ENCODE results near the gene EXOC5. TPM values are rescaled to one million over a fixed set of nuclear protein-coding genes. Genes with fewer than 3 reads are reported as not detected.

The EXOC5 gene
- polyA plus RNA-seq, 3 donors = 7.9 to 52.5 (median 49.9) TPM

GRCh38 chr14:57290751-57291150 is 22.0 kb upstream of the EXOC5 start:
- Mint-ChIP-seq H3K4me1 (no peaks in the 10 kb centered on the region), H3K27me3 (ENCODE audit: low read depth in 3 of 3) (no peaks in the 10 kb centered on the region), H3K9me3 (no peaks in the 10 kb centered on the region), H3K27ac (no peak overlapping the region), H3K36me3 (peaks cover 36 to 45% of the 10 kb centered on the region in 2 donors), H3K4me3 (no peak overlapping the region)
- Histone ChIP-seq H3K4me2 (replicated peaks; ENCODE audit: extremely low read depth, low read length, poor library complexity, severe bottlenecking) (no peak overlapping the region), H3K36me3 (replicated peaks in 1 of 2; ENCODE audit: control insufficient read depth in 1 of 2, insufficient read depth in 2 of 2, low read length in 2 of 2) (peaks cover 54 to 77% of the 10 kb centered on the region in 2 donors), H4K20me1 (ENCODE audit: insufficient read depth, low read length) (no peaks in the 10 kb centered on the region), H3K27ac (ENCODE audit: low read depth in 1 of 2, low read length in 2 of 2) (no peak overlapping the region), H3K4me3 (replicated peaks in 1 of 3; ENCODE audit: low read depth in 2 of 3, low read length in 3 of 3) (no peak overlapping the region), H3K79me2 (ENCODE audit: insufficient read depth, low read length) (no peaks in the 10 kb centered on the region), H3K9ac (ENCODE audit: insufficient read depth, low read length, poor library complexity, severe bottlenecking) (no peak overlapping the region), H3K9me3 (replicated peaks in 1 of 2; ENCODE audit: control insufficient read depth in 1 of 2, insufficient read depth in 1 of 2, low read length in 2 of 2) (no peaks in the 10 kb centered on the region), H3K27me3 (ENCODE audit: control insufficient read depth in 2 of 2, insufficient read depth in 2 of 2, low read length in 2 of 2) (no peaks in the 10 kb centered on the region), H3K4me1 (ENCODE audit: control insufficient read depth in 1 of 2, insufficient read depth in 2 of 2, low read length in 2 of 2) (no peaks in the 10 kb centered on the region), H2AFZ (ENCODE audit: insufficient read depth, low read depth, low read length, poor library complexity, severe bottlenecking) (no peak overlapping the region)
- DNase-seq = no peak
- intact Hi-C loops (cut with micrococcal nuclease) = no loop called here
- WGBS (ENCODE audit: insufficient coverage) = 90% methylated on average over 4 of the region's 5 CpGs
- TF ChIP-seq CTCF (IDR thresholded peaks at IDR 0.05) = no peak

- no peak for TF ChIP-seq CTCF (IDR thresholded peaks at IDR 0.05)
- H3K36me3 ChIP-seq (replicated peaks in 1 of 2; ENCODE audit: control insufficient read depth in 1 of 2, insufficient read depth in 2 of 2, low read length in 2 of 2) = peaks cover 79 to 96% of the 10 kb centered on the region in 2 donors
- Mint-ChIP-seq H3K36me3 (peaks cover 59 to 67% of the 10 kb centered on the region in 2 donors), H3K27me3 (ENCODE audit: low read depth in 3 of 3) (no peaks in the 10 kb centered on the region), H3K4me1 (no peaks in the 10 kb centered on the region), H3K27ac (no peak overlapping the region), H3K9me3 (no peaks in the 10 kb centered on the region), H3K4me3 (no peak overlapping the region)
- H3K4me2 ChIP-seq (replicated peaks; ENCODE audit: extremely low read depth, low read length, poor library complexity, severe bottlenecking) = no peak overlapping the region
- no peak overlapping the region for H3K27ac ChIP-seq (ENCODE audit: low read depth in 1 of 2, low read length in 2 of 2)
- no peak overlapping the region for H2AFZ ChIP-seq (ENCODE audit: insufficient read depth, low read depth, low read length, poor library complexity, severe bottlenecking)
- no peaks in the 10 kb centered on the region for H3K79me2 ChIP-seq (ENCODE audit: insufficient read depth, low read length)
- DNase-seq = no peak
- H3K4me3 ChIP-seq (replicated peaks in 1 of 3; ENCODE audit: low read depth in 2 of 3, low read length in 3 of 3) = no peak overlapping the region
- no peak overlapping the region for H3K9ac ChIP-seq (ENCODE audit: insufficient read depth, low read length, poor library complexity, severe bottlenecking)
- no peaks in the 10 kb centered on the region for H3K27me3 ChIP-seq (ENCODE audit: control insufficient read depth in 2 of 2, insufficient read depth in 2 of 2, low read length in 2 of 2)
- no peaks in the 10 kb centered on the region for H3K9me3 ChIP-seq (replicated peaks in 1 of 2; ENCODE audit: control insufficient read depth in 1 of 2, insufficient read depth in 1 of 2, low read length in 2 of 2)
- intact Hi-C loops (cut with micrococcal nuclease) = no loop called here
- H3K4me1 ChIP-seq (ENCODE audit: control insufficient read depth in 1 of 2, insufficient read depth in 2 of 2, low read length in 2 of 2) = no peaks in the 10 kb centered on the region
- H4K20me1 ChIP-seq (ENCODE audit: insufficient read depth, low read length) = no peaks in the 10 kb centered on the region
- 90% methylated on average over 1 of the region's 2 CpGs for WGBS (ENCODE audit: insufficient coverage)
Observed at GRCh38 chr14:57287745-57288144, 19.0 kb upstream of the EXOC5 start.

Data from CD14-positive monocyte (primary cell).